Stimulated activated CD8-positive, alpha-beta memory T cell treated with anti-CD3 and anti-CD28 coated beads, Interleukin-15, amount 100 ng/mL, for 1 hour (primary cell): Measurements from ENCODE around the gene VAC14.
"Not testable (repeated sequence)": the region's sequence is repeated elsewhere in the genome, so short reads cannot be mapped to it uniquely, and the experiment has no call there.

Experiments
- DNase-seq: peaks from one replicate; pipeline ENCODE4 v3.0.0-alpha.2; 2020; ENCODE audit warnings: low read depth

Gene VAC14

DNA sequence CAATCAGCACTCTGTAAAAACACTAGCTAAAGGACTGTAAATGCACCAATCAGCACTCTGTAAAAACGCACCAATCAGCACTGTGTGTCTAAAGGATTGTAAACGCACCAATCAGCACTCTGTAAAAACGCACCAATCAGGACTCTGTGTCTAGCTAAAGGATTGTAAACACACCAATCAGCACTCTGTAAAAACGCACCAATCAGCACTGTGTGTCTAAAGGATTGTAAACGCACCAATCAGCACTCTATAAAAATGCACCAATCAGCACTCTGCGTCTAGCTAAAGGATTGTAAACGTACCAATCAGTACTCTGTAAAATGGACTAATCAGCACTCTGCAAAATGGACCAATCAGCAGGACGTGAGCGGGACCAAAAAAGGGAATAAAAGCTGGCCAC, 58.0 kb downstream of the VAC14 start:
- not testable (repeated sequence) for DNase-seq

- no peak for DNase-seq
Measured at GRCh38 chr16:70741783-70742125, 59.2 kb downstream of the VAC14 start.

GRCh38 chr16:70740914-70741782, 59.8 kb downstream of the VAC14 start:
- no peak for DNase-seq

DNA sequence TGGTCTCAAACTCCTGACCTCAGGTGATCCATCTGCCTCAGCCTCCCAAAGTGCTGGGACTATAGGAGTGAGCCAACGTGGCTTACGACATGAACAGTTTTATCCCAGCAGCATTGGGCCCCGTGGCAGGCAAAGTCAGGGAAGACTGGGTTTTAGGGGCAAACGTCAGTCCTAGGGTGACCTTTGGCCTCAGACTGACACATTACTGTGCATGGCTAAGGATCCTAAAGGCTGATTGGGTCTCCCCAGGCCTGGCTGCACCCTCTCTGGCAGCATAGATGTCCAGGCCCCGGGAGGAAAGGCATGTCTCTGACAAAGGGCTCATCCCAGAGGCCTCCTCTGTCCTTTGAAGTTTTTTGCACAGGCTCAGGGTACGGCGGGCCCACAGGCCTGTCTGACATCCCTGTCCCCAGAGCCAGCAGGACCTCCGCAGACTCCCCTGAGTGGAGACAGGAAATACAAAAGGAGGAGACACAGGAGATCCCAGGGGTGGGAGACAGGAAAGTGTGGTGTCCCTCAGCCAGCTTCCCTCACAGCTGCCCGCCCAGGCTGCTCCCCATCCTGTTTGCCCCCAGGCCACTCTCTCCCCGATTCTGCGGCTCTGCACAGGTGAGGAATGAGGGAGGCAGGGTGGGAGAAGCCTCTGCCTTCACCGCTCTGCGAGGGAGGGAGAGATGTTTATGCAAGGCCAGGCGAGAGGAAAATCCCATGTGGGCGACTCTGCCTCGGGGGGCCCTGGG, 60.6 kb downstream of the VAC14 start:
- DNase-seq = no peak

GRCh38 chr16:70739389-70739788, 61.6 kb downstream of the VAC14 start:
- no peak for DNase-seq

- no peak for DNase-seq
Measured at GRCh38 chr16:70738083-70738977, 62.6 kb downstream of the VAC14 start.

GRCh38 chr16:70737377-70738082, 63.4 kb downstream of the VAC14 start:
- DNase-seq = peak; percentile 24

- DNase-seq = no peak
Measured at GRCh38 chr16:70736465-70737376, 64.2 kb downstream of the VAC14 start.

DNA sequence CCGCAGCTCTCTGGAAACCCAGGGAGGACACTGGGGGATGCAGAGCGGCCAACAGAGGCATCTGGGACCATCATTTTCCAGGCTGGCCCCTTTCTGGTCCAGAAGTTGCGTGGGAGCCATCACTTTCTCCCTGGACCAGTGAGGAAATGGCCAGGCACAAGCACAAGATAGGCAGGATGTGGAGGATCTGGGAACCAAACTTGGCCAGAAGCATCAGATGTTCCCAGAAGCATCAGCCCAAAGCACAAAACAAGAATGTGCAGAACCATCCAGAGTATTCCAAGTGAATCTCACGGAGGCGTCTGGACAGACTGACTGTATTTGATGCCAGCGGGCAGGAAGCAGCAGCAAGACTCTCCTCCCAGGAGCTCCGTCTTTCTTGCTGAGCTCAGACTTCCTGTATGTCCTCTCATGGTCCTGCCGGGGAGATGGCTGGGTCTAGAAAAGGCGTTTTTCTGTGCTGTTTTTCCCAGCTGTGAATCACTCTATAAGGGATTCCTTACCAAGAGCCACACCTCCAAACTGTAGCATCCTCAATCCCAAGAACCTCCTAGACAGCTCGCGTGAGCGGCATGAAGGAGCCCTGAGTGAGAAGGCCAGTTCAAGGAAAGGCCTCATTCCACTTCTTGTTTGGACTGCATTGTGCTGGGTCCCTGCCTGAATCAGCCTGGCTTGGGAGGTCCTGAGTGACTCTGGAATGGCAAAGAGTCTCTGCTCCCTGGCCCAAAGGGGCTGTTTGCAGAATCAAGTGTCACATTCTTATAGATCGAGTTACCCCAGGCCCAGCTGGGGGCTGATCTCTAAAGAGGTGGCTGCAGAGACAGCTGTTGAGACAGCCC, 65.6 kb downstream of the VAC14 start:
- DNase-seq = no peak

DNA sequence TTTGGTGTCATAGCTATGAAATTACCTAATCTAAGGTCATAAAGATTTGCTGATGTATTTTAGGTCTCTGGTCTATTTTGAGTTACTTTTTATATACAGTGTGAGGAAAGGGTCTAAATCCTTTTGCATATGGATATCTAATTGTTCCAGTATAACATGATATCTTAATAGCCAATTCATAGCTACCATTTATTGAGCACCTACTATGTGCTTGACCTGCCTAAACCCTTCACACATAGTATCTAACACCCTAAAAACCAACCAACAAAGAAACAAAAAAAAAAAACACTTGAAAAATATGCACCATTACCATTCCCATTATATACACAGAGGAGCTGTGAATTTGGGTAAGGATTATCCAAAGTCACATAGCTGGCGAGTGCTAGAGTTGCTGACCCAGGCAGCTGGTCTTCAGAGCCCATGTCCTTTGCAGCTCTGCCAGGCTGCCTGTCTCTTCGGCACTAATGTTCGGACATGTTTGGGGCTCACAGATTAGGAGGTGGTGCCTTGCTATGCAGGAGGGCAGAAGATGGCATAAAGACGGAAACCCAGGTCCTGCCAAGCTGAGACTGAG, 66.3 kb downstream of the VAC14 start:
- DNase-seq = no peak

GRCh38 chr16:70730944-70731343, 70.0 kb downstream of the VAC14 start:
- no peak for DNase-seq

DNA sequence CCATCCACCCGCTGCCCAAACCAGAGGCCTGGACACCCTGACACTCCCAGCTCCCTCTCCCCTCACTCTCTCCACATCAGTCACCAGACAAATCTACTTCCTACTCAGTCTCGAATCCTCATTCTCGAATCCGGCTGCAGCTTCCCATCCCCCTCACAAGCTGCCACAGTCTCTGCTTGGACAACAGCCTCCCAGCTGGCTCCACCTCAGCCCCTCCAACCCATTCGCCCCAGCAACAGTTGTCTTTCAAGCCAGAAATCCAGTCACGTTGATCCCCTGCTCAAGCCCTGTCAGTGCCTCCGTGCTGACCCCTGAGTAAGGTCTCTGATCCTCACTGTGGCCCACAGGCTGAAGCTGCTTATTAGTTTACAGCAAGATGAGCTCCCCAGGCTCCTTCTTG, 70.9 kb downstream of the VAC14 start:
- DNase-seq = no peak

GRCh38 chr16:70729292-70729691, 71.7 kb downstream of the VAC14 start:
- no peak for DNase-seq

- no peak for DNase-seq
Measured at GRCh38 chr16:70728150-70728549, 72.8 kb downstream of the VAC14 start.

- DNase-seq = no peak
Measured at GRCh38 chr16:70726892-70727361, 74.0 kb downstream of the VAC14 start.

DNA sequence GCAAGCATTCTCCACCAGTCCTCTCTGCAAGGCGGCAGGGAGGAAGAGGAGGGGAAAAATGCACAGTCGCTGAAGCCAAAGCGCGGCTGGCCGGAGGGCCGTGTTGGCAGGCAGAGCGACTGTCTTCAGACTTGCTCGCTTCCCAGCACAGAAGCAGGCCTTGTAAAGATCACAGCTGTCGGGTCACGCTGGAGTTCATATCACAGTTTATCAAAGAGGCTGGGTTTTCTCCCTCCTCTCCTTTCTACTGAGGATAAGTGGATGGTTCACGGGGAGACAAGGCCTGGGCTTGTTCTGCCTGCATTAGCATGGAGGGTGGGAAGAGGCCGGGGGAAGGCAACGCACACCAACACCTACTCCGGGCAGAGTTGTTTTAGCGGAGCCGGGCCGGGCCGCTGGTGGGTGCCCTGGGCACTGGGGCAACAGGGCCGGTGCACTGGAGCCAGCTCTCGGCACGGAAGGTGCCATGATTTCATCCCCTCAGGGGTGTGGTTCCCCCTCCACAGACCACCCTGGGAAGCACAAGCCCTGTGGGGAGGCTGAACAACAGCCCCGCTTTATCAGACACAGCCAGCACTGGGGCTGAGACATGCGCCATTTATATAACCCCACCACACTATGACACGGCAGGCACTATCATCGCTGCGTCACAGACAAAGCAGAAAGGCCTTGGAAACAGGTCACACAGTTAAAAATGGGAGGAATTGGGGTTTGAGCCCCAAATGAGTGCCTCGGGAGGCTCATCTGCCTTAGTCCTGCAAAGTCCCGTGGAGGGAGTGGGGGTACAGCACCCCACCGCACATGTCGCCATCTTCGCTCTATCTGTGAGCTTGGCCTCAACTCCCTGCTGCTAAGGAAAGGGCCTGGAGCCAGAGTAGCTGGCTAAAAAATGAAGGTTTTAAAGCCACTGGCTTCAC, 74.8 kb downstream of the VAC14 start:
- no peak for DNase-seq

DNA sequence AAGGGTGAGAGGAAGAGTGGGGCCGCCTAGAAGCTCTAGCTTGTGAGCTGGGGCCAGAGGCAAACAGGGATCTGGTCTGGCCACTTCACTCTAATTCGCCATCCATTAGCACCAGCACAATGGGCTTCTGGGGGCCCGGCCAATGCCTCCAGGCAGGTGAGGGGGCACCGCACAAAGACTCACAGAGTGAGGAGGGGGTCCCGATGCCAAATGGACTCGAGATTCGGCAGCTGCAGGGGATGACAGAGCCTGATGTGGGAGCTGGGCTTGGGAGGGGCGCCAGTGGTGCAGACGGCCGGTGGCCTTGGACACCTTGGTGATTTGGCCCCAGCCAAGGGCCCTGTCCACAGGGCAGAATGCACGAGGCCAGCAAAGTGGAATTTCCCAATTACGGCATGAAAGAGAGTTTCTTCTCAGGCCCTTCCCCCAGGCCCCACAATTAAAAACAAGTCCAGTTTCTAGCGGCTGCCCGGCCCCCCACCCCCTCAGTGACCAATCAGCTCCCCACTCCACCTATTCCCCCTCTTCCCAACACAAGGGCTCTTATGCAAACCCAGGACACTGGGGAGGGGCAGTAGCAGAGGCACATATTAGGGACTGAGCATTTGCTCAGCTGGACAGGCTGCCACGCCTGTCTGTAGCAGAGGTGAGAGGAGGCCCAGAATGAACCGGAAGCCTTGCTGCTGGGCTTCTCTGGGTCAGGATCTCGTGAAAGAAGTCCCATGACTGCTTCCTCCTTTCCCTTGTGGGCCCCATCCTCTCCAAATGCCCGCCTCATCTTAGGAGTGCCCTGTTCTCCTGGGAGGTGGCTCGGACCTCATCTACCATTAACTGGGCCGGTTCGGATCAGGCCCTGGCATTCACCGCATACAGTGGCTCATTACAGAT, 75.7 kb downstream of the VAC14 start:
- no peak for DNase-seq
